WERI-Rb-1 (cell line): ENCODE data around the gene DNAI4.

Source experiments
- DNase-seq: peaks from one replicate; pipeline ENCODE4 v3.0.0-alpha.2; 2020
- H3K27ac ChIP-seq: fragments of 250-450 bp; sonication (Bioruptor Pico); 2 replicates; pipeline ENCODE4 v1.5.1; 2020; ENCODE audit warnings: mild to moderate bottlenecking, moderate library complexity
- H3K27me3 ChIP-seq: fragments of 250-450 bp; sonication (Bioruptor Pico); 2 replicates; pipeline ENCODE4 v1.5.1; 2021; ENCODE audit warnings: mild to moderate bottlenecking, low read depth, moderate library complexity; ENCODE audit not compliant: insufficient read depth, severe bottlenecking
- H3K36me3 ChIP-seq: fragments of 250-450 bp; sonication (Bioruptor Pico); 2 replicates; pipeline ENCODE4 v1.5.1; 2020; ENCODE audit warnings: mild to moderate bottlenecking, moderate library complexity
- H3K4me3 ChIP-seq: 2 replicates; pipeline ENCODE4 v1.5.1; 2011; ENCODE audit warnings: low read depth, mild to moderate bottlenecking, control low read depth, low read length
- H3K9me3 ChIP-seq: fragments of 250-450 bp; sonication (Bioruptor Pico); 2 replicates; pipeline ENCODE4 v1.5.1; 2021; ENCODE audit warnings: mild to moderate bottlenecking, moderate library complexity; ENCODE audit not compliant: severe bottlenecking
- CTCF ChIP-seq: IDR thresholded peaks from 2 replicates; pipeline ENCODE4 v1.5.1; 2011; ENCODE audit warnings: low read depth, mild to moderate bottlenecking, control low read depth, inconsistent platforms, low read length

Gene DNAI4

DNA sequence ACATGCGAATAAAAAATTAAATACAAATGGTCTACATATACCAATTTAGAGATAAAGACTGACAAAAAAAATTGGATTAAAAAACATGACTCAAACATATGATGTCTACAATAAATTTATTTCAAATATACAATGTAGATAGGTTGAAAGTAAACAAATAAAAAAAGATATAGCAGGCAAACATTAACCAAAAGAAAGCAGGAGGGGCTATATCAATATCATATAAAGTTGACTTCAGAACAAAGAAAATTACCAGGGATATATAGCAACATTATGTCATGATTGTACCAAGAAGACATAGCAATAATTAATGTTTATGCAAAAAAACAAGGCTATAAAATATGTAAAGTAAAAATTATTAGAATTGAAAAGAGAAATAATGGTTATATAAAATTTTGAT is 73.7 kb downstream of the DNAI4 start:
- H3K27ac ChIP-seq, result no peak overlapping the region
- no peak for DNase-seq
- H3K9me3 ChIP-seq, result no peaks in the 10 kb centered on the region
- no peak overlapping the region for H3K4me3 ChIP-seq
- H3K36me3 ChIP-seq, result no peaks in the 10 kb centered on the region
- H3K27me3 ChIP-seq, result no peaks in the 10 kb centered on the region
- no peak for TF ChIP-seq CTCF

GRCh38 chr1:66848193-66848592 is 76.5 kb downstream of the DNAI4 start:
- no peaks in the 10 kb centered on the region for H3K36me3 ChIP-seq
- H3K4me3 ChIP-seq, result no peak overlapping the region
- DNase-seq, result no peak
- H3K9me3 ChIP-seq, result no peaks in the 10 kb centered on the region
- H3K27ac ChIP-seq, result no peak overlapping the region
- no peaks in the 10 kb centered on the region for H3K27me3 ChIP-seq
- no peak for TF ChIP-seq CTCF

DNA sequence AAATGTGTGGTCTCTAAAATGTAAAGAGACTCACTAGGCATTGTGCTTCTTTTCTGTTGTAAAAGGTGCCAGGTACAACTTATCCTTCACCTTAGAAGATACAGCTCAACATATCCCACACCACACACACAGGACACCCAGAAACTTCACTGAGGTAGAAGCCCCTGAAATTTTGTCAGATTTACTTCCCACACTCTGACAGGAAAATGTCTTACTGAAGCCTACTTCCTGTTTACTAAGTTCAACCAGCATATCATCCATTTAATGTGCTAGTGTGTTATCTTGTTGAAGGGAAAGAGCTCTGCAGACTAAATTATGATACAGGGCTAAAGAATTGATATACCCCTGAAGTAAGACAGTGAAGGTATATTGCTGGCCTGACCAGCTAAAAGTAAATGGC is 83.7 kb downstream of the DNAI4 start:
- H3K27ac ChIP-seq, result no peak overlapping the region
- no peak overlapping the region for H3K4me3 ChIP-seq
- H3K36me3 ChIP-seq, result no peaks in the 10 kb centered on the region
- H3K9me3 ChIP-seq, result no peaks in the 10 kb centered on the region
- DNase-seq, result no peak
- no peaks in the 10 kb centered on the region for H3K27me3 ChIP-seq
- TF ChIP-seq CTCF, result no peak

DNA sequence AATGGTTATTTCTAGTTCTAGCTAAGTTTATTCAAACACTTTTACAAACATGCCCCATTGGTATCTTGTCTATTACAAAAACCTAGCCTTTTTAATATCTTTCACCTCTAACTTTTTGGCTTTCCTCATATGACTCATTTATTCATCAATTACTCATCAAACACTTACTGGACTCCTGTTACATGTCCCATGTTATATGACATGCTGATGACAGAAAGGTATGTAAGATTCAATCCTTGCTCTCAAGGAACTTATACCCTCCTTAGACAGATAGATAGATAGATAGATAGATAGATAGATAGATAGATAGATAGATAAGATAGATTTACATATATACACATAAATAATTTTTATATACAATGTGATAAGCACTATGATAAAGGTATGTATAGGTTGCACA is 89.7 kb downstream of the DNAI4 start:
- Histone ChIP-seq H3K27me3 (no peaks in the 10 kb centered on the region), H3K27ac (no peak overlapping the region), H3K36me3 (no peaks in the 10 kb centered on the region), H3K4me3 (no peak overlapping the region), H3K9me3 (no peaks in the 10 kb centered on the region)
- TF ChIP-seq CTCF, result no peak
- DNase-seq, result no peak

DNA sequence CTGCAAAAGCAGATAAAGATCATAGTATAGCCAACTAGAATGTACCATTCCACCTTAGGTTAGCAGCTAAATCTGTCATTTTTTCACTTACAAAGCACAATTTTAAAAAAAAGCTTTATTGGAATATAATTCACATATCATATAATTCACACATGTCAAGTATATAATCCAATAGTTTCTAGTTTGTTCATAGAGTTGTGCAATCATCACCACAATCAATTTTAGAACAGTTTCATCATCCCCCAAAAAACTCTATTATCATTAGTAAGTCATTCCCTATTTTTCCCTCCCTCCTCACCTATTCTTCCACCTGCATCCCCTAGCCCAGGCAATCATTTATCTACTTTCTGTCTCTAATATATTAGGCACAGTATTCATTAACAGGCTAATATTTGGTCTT is 91.5 kb downstream of the DNAI4 start:
- Histone ChIP-seq H3K27me3 (no peaks in the 10 kb centered on the region), H3K4me3 (no peak overlapping the region), H3K9me3 (no peaks in the 10 kb centered on the region), H3K36me3 (no peaks in the 10 kb centered on the region), H3K27ac (no peak overlapping the region)
- no peak for TF ChIP-seq CTCF
- no peak for DNase-seq

- Histone ChIP-seq H3K27ac (no peak overlapping the region), H3K9me3 (no peaks in the 10 kb centered on the region), H3K36me3 (no peaks in the 10 kb centered on the region), H3K27me3 (no peaks in the 10 kb centered on the region), H3K4me3 (no peak overlapping the region)
- DNase-seq, result no peak
- TF ChIP-seq CTCF, result no peak
These were observed 93.0 kb downstream of the DNAI4 start for GRCh38 chr1:66831529-66832239.
